ENCODE measurements around the gene ARFGEF3. TPM values are rescaled to one million over a fixed set of nuclear protein-coding genes. Genes with fewer than 3 reads are reported as not detected.

The ARFGEF3 gene
- total and polyA plus RNA-seq, 4 donors, result 9.8 to 45.6 (median 19.9) TPM

DNA sequence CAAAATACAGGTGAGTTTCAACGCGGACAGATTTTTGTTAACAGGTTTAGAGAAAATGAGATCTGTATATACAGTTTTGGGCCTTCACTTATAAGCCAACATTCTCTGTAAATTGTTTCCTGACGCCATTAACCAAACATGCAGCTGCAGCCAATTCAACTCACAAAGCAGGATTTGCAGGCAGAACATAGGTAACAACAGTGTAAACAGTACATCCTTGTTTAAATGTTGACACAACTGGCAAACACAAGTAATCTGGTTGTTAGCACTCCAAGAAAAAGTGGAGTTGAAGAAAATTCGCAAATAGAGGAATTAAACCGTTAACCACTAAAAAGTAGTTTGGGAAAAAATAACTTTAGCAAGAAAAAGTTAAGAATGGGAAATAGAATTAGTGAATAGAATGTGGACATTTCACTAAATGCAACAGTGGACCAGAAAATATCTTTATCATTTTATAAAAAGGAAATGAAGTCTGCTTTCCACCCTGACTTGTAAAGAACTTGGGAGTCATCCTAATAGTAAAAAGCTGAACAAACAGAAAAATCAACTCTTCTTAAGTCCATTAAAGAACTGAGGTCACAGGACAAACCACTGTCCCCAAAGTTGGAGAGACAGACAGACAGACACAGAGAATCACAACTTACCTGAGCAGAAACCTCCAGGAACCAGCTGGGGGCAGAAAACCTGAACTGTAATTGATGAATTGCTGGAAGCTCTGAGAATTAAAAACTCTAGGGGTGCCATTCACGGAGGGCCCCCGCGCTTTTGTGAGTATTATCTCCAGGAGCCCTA lies 226.0 kb downstream of the ARFGEF3 start:
- no peaks in the 10 kb centered on the region for H3K4me1 ChIP-seq (ENCODE audit: control insufficient read depth, insufficient read depth, low read length)
- DNase-seq (ENCODE audit: low read depth in 4 of 6, low spot score in 6 of 6), result peak in 1 of 6 donors; percentile 18
- H3K4me3 ChIP-seq (ENCODE audit: low read depth, low read length), result no peak overlapping the region
- no peaks in the 10 kb centered on the region for H3K27me3 ChIP-seq (ENCODE audit: control insufficient read depth, insufficient read depth, low read length)
- no peaks in the 10 kb centered on the region for H3K36me3 ChIP-seq (ENCODE audit: control insufficient read depth, insufficient read depth, low read length)
- no peaks in the 10 kb centered on the region for H3K9me3 ChIP-seq (ENCODE audit: control insufficient read depth, insufficient read depth, low read length)
- 73% methylated on average over 3 of the region's 8 CpGs for WGBS (ENCODE audit: insufficient coverage)
- no peak overlapping the region for H3K27ac ChIP-seq (ENCODE audit: low read depth, low read length)

DNA sequence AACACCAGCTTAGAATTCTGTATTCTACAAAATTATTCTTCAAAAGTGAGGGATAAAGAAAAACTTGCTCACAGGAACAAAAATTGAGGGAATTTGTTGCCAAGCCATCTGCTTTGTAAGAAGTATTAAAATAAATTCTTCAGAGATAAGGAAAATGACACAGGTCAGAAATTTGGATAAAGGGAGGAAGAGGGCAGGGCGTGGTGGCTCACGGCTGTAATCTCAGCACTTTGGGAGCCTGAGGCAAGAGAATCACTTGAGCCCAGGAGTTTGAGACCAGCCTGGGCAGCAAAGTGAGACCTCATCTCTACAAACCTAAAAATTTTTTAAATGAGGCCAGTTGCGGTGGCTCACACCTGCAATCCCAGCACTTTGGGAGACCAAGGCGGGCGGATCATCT lies 227.8 kb downstream of the ARFGEF3 start:
- H3K27ac ChIP-seq (ENCODE audit: low read depth, low read length), result no peak overlapping the region
- H3K4me3 ChIP-seq (ENCODE audit: low read depth, low read length), result no peak overlapping the region
- 91% methylated on average over 3 of the region's 5 CpGs for WGBS (ENCODE audit: insufficient coverage)
- H3K4me1 ChIP-seq (ENCODE audit: control insufficient read depth, insufficient read depth, low read length), result no peaks in the 10 kb centered on the region
- H3K9me3 ChIP-seq (ENCODE audit: control insufficient read depth, insufficient read depth, low read length), result no peaks in the 10 kb centered on the region
- no peak for DNase-seq (ENCODE audit: low read depth in 4 of 6, low spot score in 6 of 6)
- no peaks in the 10 kb centered on the region for H3K36me3 ChIP-seq (ENCODE audit: control insufficient read depth, insufficient read depth, low read length)
- no peaks in the 10 kb centered on the region for H3K27me3 ChIP-seq (ENCODE audit: control insufficient read depth, insufficient read depth, low read length)

Small RNA genes lying within 50 kb of the gene (small RNA-seq; reads per million reads assigned to genes)
- not detected for gene AL031003.1 (ENCODE audit: low replicate concordance)

Other genes with a start within 250 kb of the ARFGEF3 start
- 10 to 100 TPM in 1 of 2 donors, 1 to 10 TPM in 1; 7.3 to 10.9 TPM for gene PERP, start 54.5 kb upstream of the ARFGEF3 start, total RNA-seq
- 1 to 10 TPM; 4.6 to 5.7 TPM for gene PERP, start 54.5 kb upstream of the ARFGEF3 start, polyA plus RNA-seq (ENCODE audit: insufficient read length in 2 of 2)
- gene PBOV1, start 56.6 kb downstream of the ARFGEF3 start, total RNA-seq, result not detected
- gene PBOV1, start 56.6 kb downstream of the ARFGEF3 start, polyA plus RNA-seq (ENCODE audit: insufficient read length in 2 of 2), result under 1 TPM in 1 of 2 donors, not detected in 1; 0.32 TPM
- gene SMIM28, start 216.0 kb downstream of the ARFGEF3 start, total RNA-seq, result under 1 TPM in 1 of 2 donors, not detected in 1; 0.30 TPM
- gene SMIM28, start 216.0 kb downstream of the ARFGEF3 start, polyA plus RNA-seq (ENCODE audit: insufficient read length in 2 of 2), result not detected
- 10 to 100 TPM in 1 of 2 donors, 1 to 10 TPM in 1; 5.3 to 37.4 TPM for gene HEBP2, start 242.3 kb downstream of the ARFGEF3 start, total RNA-seq
- gene HEBP2, start 242.3 kb downstream of the ARFGEF3 start, polyA plus RNA-seq (ENCODE audit: insufficient read length in 2 of 2), result 10 to 100 TPM; 30.8 to 34.4 TPM

Data from spinal cord (tissue), 10 donors.